Hair follicle dermal papilla cell (primary cell): ENCODE data around the gene PCED1B. TPM values are rescaled to one million over a fixed set of nuclear protein-coding genes. Genes with fewer than 3 reads are reported as not detected.

Source experiments
- small RNA-seq: library from RNA; depleted of rRNA; stranded (forward); fragments of <200 nt; gene quantifications from one replicate; pipeline ENCODE3, GENCODE V24; 2012
- total RNA-seq: library from RNA; depleted of rRNA; stranded (reverse); fragments of >200 nt; gene quantifications from 2 replicates; pipeline ENCODE4 v1.2.3, GENCODE V29; 2012

The PCED1B gene, protein sequence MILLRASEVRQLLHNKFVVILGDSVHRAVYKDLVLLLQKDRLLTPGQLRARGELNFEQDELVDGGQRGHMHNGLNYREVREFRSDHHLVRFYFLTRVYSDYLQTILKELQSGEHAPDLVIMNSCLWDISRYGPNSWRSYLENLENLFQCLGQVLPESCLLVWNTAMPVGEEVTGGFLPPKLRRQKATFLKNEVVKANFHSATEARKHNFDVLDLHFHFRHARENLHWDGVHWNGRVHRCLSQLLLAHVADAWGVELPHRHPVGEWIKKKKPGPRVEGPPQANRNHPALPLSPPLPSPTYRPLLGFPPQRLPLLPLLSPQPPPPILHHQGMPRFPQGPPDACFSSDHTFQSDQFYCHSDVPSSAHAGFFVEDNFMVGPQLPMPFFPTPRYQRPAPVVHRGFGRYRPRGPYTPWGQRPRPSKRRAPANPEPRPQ
- 0.97 and 1.3 TPM in 2 replicates for total RNA-seq

DNA sequence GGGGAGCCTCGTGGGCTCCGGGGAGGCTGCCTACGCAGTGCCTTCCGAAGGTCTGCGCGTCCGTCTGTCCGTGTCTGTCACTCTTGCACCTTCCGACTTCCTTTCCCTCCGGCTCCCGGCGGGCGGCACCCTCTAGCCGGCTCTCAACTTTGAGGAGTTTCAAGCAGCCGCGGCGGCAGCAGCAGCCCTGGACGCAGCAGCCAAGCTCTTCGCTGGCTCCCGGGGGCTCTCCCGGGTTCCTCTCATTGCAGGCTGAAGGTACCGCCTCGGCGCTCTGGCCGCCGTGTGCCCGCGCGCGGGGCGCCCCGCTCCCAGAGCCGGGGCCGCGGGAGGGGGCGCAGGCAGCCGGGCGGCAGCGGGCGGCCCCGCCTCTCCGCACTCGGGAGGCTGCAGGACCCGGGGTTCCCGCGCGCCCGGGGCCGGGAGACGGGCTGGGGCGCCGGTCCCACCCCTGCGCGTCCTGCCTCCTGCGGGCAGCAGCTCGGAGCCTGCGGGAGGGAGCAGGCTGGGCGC is at the start of gene PCED1B, which contains the start of gene AMIGO2:
TSS of gene PCED1B (plus strand) at position 154 of the 513 bp plus-strand sequence. CDS start 155,443 bp downstream, outside the sequence.
TSS of gene AMIGO2 (minus strand) at position 492 of the 513 bp plus-strand sequence. CDS start 957 bp downstream, outside the sequence.

Small RNA genes lying within 50 kb of the gene (small RNA-seq; reads per million reads assigned to genes)
- gene MIR4698: not detected

Other genes with a start within 250 kb of the PCED1B start
- gene AMIGO2, start 338 bp downstream of the PCED1B start, total RNA-seq: 11.2 and 16.1 TPM in 2 replicates